ENCODE results near the gene CDH13.

The CDH13 gene

DNA sequence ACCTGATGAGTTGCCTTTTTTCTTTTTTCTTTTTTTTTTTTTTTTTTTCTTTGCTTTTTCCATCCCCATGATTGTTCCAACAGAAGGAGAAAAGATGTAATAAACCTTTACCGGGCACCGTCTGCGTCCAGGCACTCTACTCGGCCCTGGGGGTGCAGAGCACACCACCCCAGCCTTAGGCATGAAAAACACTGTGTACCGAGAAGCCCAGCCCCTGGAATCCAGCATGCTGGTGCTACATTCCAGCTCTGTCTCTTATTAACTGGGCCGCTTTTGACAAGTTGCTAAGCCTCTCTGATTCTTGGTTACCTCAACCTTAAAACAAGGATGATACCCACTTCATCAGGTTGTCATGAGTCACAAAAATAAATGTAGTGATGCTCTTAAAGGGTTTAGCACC, 1117.0 kb downstream of the CDH13 start:
- no peaks in the 10 kb centered on the region for H4K20me1 ChIP-seq (ENCODE audit: control insufficient read depth, insufficient read depth, low read depth, low read length)
- no peak overlapping the region for H3K4me2 ChIP-seq (ENCODE audit: low read length)
- no peaks in the 10 kb centered on the region for H3K27me3 ChIP-seq (ENCODE audit: control insufficient read depth, low read length)
- no peaks in the 10 kb centered on the region for H3K79me2 ChIP-seq (ENCODE audit: control insufficient read depth, low read length)
- H3K9me3 ChIP-seq (ENCODE audit: control insufficient read depth, insufficient read depth, low read length) = no peaks in the 10 kb centered on the region
- H3K36me3 ChIP-seq (ENCODE audit: control insufficient read depth, low read length) = no peaks in the 10 kb centered on the region
- no peaks in the 10 kb centered on the region for H3K9me2 ChIP-seq (replicated peaks; ENCODE audit: control insufficient read depth, low read length)
- H3F3A ChIP-seq (ENCODE audit: control insufficient read depth, insufficient read depth) = no peaks in the 10 kb centered on the region
- no peaks in the 10 kb centered on the region for H3K4me1 ChIP-seq (ENCODE audit: control insufficient read depth, low read length)
- no peak overlapping the region for H3K4me3 ChIP-seq (ENCODE audit: low read length)
- TF ChIP-seq EZH2phosphoT487 (IDR thresholded peaks at IDR 0.05; ENCODE audit: borderline replicate concordance, low read length) = no peak
- TF ChIP-seq, protein P1, sequence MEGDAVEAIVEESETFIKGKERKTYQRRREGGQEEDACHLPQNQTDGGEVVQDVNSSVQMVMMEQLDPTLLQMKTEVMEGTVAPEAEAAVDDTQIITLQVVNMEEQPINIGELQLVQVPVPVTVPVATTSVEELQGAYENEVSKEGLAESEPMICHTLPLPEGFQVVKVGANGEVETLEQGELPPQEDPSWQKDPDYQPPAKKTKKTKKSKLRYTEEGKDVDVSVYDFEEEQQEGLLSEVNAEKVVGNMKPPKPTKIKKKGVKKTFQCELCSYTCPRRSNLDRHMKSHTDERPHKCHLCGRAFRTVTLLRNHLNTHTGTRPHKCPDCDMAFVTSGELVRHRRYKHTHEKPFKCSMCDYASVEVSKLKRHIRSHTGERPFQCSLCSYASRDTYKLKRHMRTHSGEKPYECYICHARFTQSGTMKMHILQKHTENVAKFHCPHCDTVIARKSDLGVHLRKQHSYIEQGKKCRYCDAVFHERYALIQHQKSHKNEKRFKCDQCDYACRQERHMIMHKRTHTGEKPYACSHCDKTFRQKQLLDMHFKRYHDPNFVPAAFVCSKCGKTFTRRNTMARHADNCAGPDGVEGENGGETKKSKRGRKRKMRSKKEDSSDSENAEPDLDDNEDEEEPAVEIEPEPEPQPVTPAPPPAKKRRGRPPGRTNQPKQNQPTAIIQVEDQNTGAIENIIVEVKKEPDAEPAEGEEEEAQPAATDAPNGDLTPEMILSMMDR (IDR thresholded peaks at IDR 0.05; ENCODE audit: low read depth, low read length, poor library complexity, severe bottlenecking) = no peak
- H3K27ac ChIP-seq (ENCODE audit: low read depth, low read length) = no peak overlapping the region

DNA sequence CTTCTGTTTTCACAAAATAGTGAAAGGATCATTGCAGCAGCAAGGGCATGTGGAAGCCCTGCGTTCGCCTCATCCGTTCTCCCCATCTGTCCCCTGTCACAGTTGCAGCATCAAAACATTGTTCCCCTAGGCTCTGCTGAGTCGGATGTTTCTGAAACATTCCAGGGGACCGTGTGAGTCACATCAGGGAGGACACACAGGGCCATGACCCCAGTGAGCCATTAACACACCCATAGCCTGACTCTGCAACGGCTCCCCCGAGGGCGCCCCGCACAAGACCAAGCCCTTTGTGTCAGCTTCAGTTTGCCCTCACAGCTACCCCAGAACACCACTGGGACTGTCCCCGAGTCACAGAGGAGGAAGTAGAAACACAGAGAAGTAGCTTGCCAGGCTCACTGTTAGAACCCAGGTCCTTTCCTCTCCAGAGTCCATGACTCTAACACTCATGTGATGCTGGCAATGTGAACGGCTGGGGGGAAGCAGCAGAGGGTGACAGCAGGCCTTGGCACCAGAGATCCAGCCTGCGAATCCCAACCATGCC, 1117.7 kb downstream of the CDH13 start:
- H3K79me2 ChIP-seq (ENCODE audit: control insufficient read depth, low read length) = no peaks in the 10 kb centered on the region
- H3K27ac ChIP-seq (ENCODE audit: low read depth, low read length) = no peak overlapping the region
- H3K9me2 ChIP-seq (replicated peaks; ENCODE audit: control insufficient read depth, low read length) = no peaks in the 10 kb centered on the region
- no peaks in the 10 kb centered on the region for H3K27me3 ChIP-seq (ENCODE audit: control insufficient read depth, low read length)
- no peaks in the 10 kb centered on the region for H4K20me1 ChIP-seq (ENCODE audit: control insufficient read depth, insufficient read depth, low read depth, low read length)
- no peak for TF ChIP-seq EZH2phosphoT487 (IDR thresholded peaks at IDR 0.05; ENCODE audit: borderline replicate concordance, low read length)
- TF ChIP-seq, protein P1 (IDR thresholded peaks at IDR 0.05; ENCODE audit: low read depth, low read length, poor library complexity, severe bottlenecking) = no peak
- H3K4me3 ChIP-seq (ENCODE audit: low read length) = no peak overlapping the region
- no peaks in the 10 kb centered on the region for H3F3A ChIP-seq (ENCODE audit: control insufficient read depth, insufficient read depth)
- H3K4me2 ChIP-seq (ENCODE audit: low read length) = no peak overlapping the region
- no peaks in the 10 kb centered on the region for H3K36me3 ChIP-seq (ENCODE audit: control insufficient read depth, low read length)
- no peaks in the 10 kb centered on the region for H3K9me3 ChIP-seq (ENCODE audit: control insufficient read depth, insufficient read depth, low read length)
- no peaks in the 10 kb centered on the region for H3K4me1 ChIP-seq (ENCODE audit: control insufficient read depth, low read length)

DNA sequence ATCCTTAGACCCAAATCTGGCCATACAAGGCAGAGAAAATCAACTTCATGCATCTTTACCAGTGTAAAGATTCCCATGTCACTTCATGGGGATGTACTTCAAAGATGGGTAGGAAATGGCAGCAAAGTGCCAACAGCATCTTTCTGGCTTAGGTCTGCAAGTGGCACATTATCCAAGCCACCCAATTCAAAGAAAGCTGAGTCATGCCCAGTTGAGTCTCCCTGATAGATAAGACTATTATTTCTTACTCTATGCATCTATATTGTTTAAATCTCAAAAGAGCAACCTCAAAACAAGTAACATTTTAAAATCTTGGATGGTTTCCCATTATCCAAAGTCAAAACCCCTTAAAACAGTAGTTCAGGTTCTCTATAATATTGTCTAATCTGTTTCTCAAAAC, 1119.8 kb downstream of the CDH13 start:
- no peaks in the 10 kb centered on the region for H3K27me3 ChIP-seq (ENCODE audit: control insufficient read depth, low read length)
- no peaks in the 10 kb centered on the region for H3K4me1 ChIP-seq (ENCODE audit: control insufficient read depth, low read length)
- H3K4me2 ChIP-seq (ENCODE audit: low read length) = no peak overlapping the region
- no peak overlapping the region for H3K4me3 ChIP-seq (ENCODE audit: low read length)
- H3F3A ChIP-seq (ENCODE audit: control insufficient read depth, insufficient read depth) = no peaks in the 10 kb centered on the region
- H3K36me3 ChIP-seq (ENCODE audit: control insufficient read depth, low read length) = no peaks in the 10 kb centered on the region
- TF ChIP-seq, protein P1 (IDR thresholded peaks at IDR 0.05; ENCODE audit: low read depth, low read length, poor library complexity, severe bottlenecking) = no peak
- TF ChIP-seq EZH2phosphoT487 (IDR thresholded peaks at IDR 0.05; ENCODE audit: borderline replicate concordance, low read length) = no peak
- H3K27ac ChIP-seq (ENCODE audit: low read depth, low read length) = no peak overlapping the region
- no peaks in the 10 kb centered on the region for H4K20me1 ChIP-seq (ENCODE audit: control insufficient read depth, insufficient read depth, low read depth, low read length)
- no peaks in the 10 kb centered on the region for H3K9me2 ChIP-seq (replicated peaks; ENCODE audit: control insufficient read depth, low read length)
- no peaks in the 10 kb centered on the region for H3K9me3 ChIP-seq (ENCODE audit: control insufficient read depth, insufficient read depth, low read length)
- no peaks in the 10 kb centered on the region for H3K79me2 ChIP-seq (ENCODE audit: control insufficient read depth, low read length)

Measured in DOHH2 (cell line).